HepG2 (cell line): ENCODE measurements around the gene PLD6. TPM values are rescaled to one million over a fixed set of nuclear protein-coding genes. Genes with fewer than 3 reads are reported as not detected.

Source experiments
- ATAC-seq: fragments of 200-7000 bp; cut with Tn5 transposase; 3 replicates; pipeline ENCODE4 v1.9.1; 2020; ENCODE audit warnings: mild to moderate bottlenecking, moderate library complexity
- BruUV-seq: library from RNA; stranded (reverse); fragments of 400-500 nt; replicated peaks from 2 replicates; lab custom pipeline; 2021; lab: Mats Ljungman, UMichigan
- CTCF ChIA-PET: fragments of 300-600 bp; formaldehyde crosslinking; extraction: SDS; loops from one replicate; lab custom pipeline; 2021; ENCODE audit warnings: low total read pairs, inconsistent platforms, low intra/inter-chr PET ratio; lab: Yijun Ruan, JAX
- POLR2A ChIA-PET: fragments of 350-600 bp; sonication (Branson Sonifier 250); formaldehyde crosslinking; loops from one replicate; lab custom pipeline; 2020; ENCODE audit warnings: antibody characterized with exemption, inconsistent platforms; lab: Yijun Ruan, JAX
- DNase-seq: peaks from one replicate; pipeline ENCODE4 v3.0.0-alpha.2; 2015; ENCODE audit warnings: low spot score
- FAIRE-seq: peaks from 3 replicates; lab custom pipeline; 2011; peaks lifted over from hg19 to GRCh38; lab: Jason Lieb, UNC
- H2AFZ ChIP-seq: one replicate; pipeline ENCODE4 v1.6.1; 2011; ENCODE audit warnings: low read length, inconsistent platforms
- H3K27ac ChIP-seq: fragments of 300-600 bp; 3 replicates; pipeline ENCODE4 v1.8.0; 2011; ENCODE audit warnings: mixed run types, mild to moderate bottlenecking, mixed read lengths, low read length, inconsistent platforms; ENCODE audit not compliant: insufficient read depth; ENCODE audit errors: extremely low read length
- H3K27me3 ChIP-seq, 2 experiments: fragments of 200-600 bp in 1 of 2; 2 replicates in 1 of 2; 3 replicates in 1 of 2; pipeline versions ENCODE4 v1.6.0 to v1.8.0; 2011; ENCODE audit warnings: low read length in 2 of 2, mild to moderate bottlenecking in 2 of 2, moderate library complexity in 2 of 2, inconsistent platforms in 1 of 2; ENCODE audit not compliant: insufficient read depth in 2 of 2, control insufficient read depth in 1 of 2
- H3K36me3 ChIP-seq, 2 experiments: fragments of 200-600 bp in 1 of 2; replicated peaks in 1 of 2; 2 replicates in 1 of 2; 3 replicates in 1 of 2; pipeline versions ENCODE4 v1.5.1 to v1.8.0; 2011; ENCODE audit warnings: low read length in 2 of 2, inconsistent platforms in 1 of 2; ENCODE audit not compliant: insufficient read depth in 2 of 2, control insufficient read depth in 1 of 2
- H3K4me1 ChIP-seq: 2 replicates; pipeline ENCODE4 v1.5.1; 2012; ENCODE audit warnings: low read length, inconsistent platforms; ENCODE audit not compliant: insufficient read depth
- H3K4me2 ChIP-seq: 2 replicates; pipeline ENCODE4 v1.6.0; 2011; ENCODE audit warnings: low read depth, low read length, inconsistent platforms
- H3K4me3 ChIP-seq, 3 experiments: fragments of 200-600 bp in 1 of 3; sonication (generic), shearing (Covaris generic) in 1 of 3; replicated peaks in 1 of 3; 2 replicates each; pipeline ENCODE4 v1.5.1; 2011 to 2016; ENCODE audit warnings: low read length in 3 of 3, inconsistent platforms in 2 of 3, low read depth in 2 of 3, mild to moderate bottlenecking in 2 of 3, control low read depth in 1 of 3, mixed read lengths in 1 of 3; ENCODE audit not compliant: insufficient read depth in 1 of 3
- H3K79me2 ChIP-seq: one replicate; pipeline ENCODE4 v1.6.1; 2011; ENCODE audit warnings: low read length, inconsistent platforms; ENCODE audit not compliant: insufficient read depth
- H3K9ac ChIP-seq: 2 replicates; pipeline ENCODE4 v1.6.0; 2011; ENCODE audit warnings: mild to moderate bottlenecking, low read depth, low read length, inconsistent platforms; ENCODE audit not compliant: insufficient read depth
- H3K9me3 ChIP-seq: 2 replicates; pipeline ENCODE4 v1.5.1; 2012; ENCODE audit warnings: mild to moderate bottlenecking, low read length
- H4K20me1 ChIP-seq: 2 replicates; pipeline ENCODE4 v1.6.0; 2011; ENCODE audit warnings: inconsistent platforms, mild to moderate bottlenecking, low read length, moderate library complexity; ENCODE audit not compliant: insufficient read depth
- CBX5 ChIP-seq: sonication (generic); formaldehyde crosslinking; IDR thresholded peaks from 2 replicates; pipeline ENCODE4 v1.4.0; 2020; ENCODE audit warnings: missing genetic modification reagents, borderline replicate concordance
- PCBP2 ChIP-seq: fragments of 200-400 bp; formaldehyde crosslinking; optimal IDR thresholded peaks from 2 replicates; pipeline ENCODE3; 2018; ENCODE audit warnings: low read length, low read depth; ENCODE audit not compliant: poor library complexity, severe bottlenecking
- RBFOX2 ChIP-seq: fragments of 200-400 bp; formaldehyde crosslinking; IDR thresholded peaks from 2 replicates; pipeline ENCODE4 v1.6.1; 2017; ENCODE audit warnings: low read depth, mild to moderate bottlenecking, low read length
- TCF7 ChIP-seq: sonication (generic); IDR thresholded peaks from 2 replicates; pipeline ENCODE4 v1.6.1; 2016; ENCODE audit warnings: antibody characterized with exemption, low read depth
- TSC22D2 ChIP-seq: sonication (generic); formaldehyde crosslinking; IDR thresholded peaks from 2 replicates; pipeline ENCODE4 v1.5.1; 2020; ENCODE audit warnings: missing genetic modification reagents, mild to moderate bottlenecking, borderline replicate concordance
- ZNF282 ChIP-seq: fragments of 450-650 bp; IDR thresholded peaks from 2 replicates; pipeline ENCODE4 v1.6.1; 2018; ENCODE audit not compliant: partially characterized antibody
- ZNF703 ChIP-seq: sonication (generic); formaldehyde crosslinking; IDR thresholded peaks from 2 replicates; pipeline ENCODE4 v1.5.1; 2020; ENCODE audit warnings: missing genetic modification reagents, mild to moderate bottlenecking, moderate library complexity, borderline replicate concordance
- ZNF766 ChIP-seq: sonication (generic); formaldehyde crosslinking; IDR thresholded peaks from 2 replicates; pipeline ENCODE4 v1.5.0; 2020; ENCODE audit warnings: missing genetic modification reagents, borderline replicate concordance
- WGBS: methylation state at CpG from one replicate; pipeline ENCODE4 v1.1.6; 2017; ENCODE audit warnings: low lambda C conversion rate; 5-methylcytosine and 5-hydroxymethylcytosine counted together
- in situ Hi-C: cut with HindIII; loops from 2 replicates; pipeline ENCODE4 v1.10.0; 2017; ENCODE audit warnings: low pct_unique_long_range_greater_than_20kb; ENCODE audit not compliant: extremely low pct_ligation_motif_present
- intact Hi-C: fragments of 100-400 bp; cut with micrococcal nuclease; formaldehyde crosslinking; loops from one replicate; pipeline ENCODE4 v1.10.0; 2022; ENCODE audit not compliant: unreplicated experiment
- polyA plus RNA-seq, 8 experiments: library from polyadenylated mRNA; depleted of rRNA in 3 of 8; stranded (reverse) in 7 of 8; unstranded in 1 of 8; fragments of >200 nt; fragmentation: Illumina TruSeq in 4 of 8; extraction: Trizol in 4 of 8; gene quantifications; 2 replicates each; pipeline versions ENCODE4 v1.2.1 to v1.2.3, GENCODE V29; 2011 to 2016; ENCODE audit warnings: low read depth in 4 of 8, missing spikeins in 1 of 8, mixed read lengths in 1 of 8; ENCODE audit not compliant: insufficient read depth in 1 of 8
- total RNA-seq, 5 experiments: library from RNA; depleted of rRNA; stranded (reverse); fragments of >200 nt; fragmentation: Illumina TruSeq; extraction: Trizol; gene quantifications; 2 replicates each; pipeline ENCODE4 v1.2.3, GENCODE V29; 2016; ENCODE audit warnings: low read depth in 1 of 5
- TF ChIP-seq, protein P1 (sequence below): sonication (generic); formaldehyde crosslinking; IDR thresholded peaks from 2 replicates; pipeline ENCODE4 v1.4.0; 2020; ENCODE audit warnings: mild to moderate bottlenecking, missing genetic modification reagents
- TF ChIP-seq, protein P2 (sequence below): sonication (generic); formaldehyde crosslinking; IDR thresholded peaks from 2 replicates; pipeline ENCODE4 v1.4.0; 2020; ENCODE audit warnings: low read depth, mild to moderate bottlenecking, missing genetic modification reagents
- TF ChIP-seq, protein P3 (sequence below): sonication (generic); formaldehyde crosslinking; IDR thresholded peaks from 2 replicates; pipeline ENCODE4 v1.4.0; 2020; ENCODE audit warnings: missing genetic modification reagents

PLD6 gene
- total and polyA plus RNA-seq, 2 of the 13 experiments (the other 11 are each of a cell fraction or from before 2014, with no cell fraction given) = 5.2 to 11.4 TPM

DNA sequence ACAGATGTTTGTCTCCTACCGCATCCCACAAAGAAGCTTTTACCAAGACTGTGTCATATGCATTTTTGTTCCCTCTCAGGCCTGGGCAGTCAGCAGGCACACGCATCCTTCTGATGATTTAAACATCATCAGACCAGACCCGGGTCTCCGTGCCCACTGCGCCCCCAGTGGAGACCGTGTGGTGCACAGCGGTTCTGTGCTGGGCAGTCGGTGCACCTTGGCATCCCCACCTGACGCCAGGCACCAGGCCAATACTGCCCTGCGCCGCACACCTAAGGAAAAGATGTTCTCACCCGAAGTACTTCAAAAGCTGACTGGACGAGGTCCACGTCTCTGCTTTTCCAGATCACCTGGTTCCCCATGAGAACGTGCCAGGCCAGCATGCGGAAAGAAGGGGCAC is 10.6 kb upstream of the PLD6 start (continued):
- TF ChIP-seq PCBP2 (no peak), ZNF703 (no peak), TCF7 (no peak), TSC22D2 (CRISPR knock-in tag) (no peak), ZNF282 (no peak)
- TF ChIP-seq, protein P1, sequence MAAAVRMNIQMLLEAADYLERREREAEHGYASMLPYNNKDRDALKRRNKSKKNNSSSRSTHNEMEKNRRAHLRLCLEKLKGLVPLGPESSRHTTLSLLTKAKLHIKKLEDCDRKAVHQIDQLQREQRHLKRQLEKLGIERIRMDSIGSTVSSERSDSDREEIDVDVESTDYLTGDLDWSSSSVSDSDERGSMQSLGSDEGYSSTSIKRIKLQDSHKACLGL (CRISPR knock-in tag) = no peak
- TF ChIP-seq, protein P2, sequence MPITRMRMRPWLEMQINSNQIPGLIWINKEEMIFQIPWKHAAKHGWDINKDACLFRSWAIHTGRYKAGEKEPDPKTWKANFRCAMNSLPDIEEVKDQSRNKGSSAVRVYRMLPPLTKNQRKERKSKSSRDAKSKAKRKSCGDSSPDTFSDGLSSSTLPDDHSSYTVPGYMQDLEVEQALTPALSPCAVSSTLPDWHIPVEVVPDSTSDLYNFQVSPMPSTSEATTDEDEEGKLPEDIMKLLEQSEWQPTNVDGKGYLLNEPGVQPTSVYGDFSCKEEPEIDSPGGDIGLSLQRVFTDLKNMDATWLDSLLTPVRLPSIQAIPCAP (CRISPR knock-in tag) = no peak
- TF ChIP-seq, all 625 proteins: peak for 0

DNA sequence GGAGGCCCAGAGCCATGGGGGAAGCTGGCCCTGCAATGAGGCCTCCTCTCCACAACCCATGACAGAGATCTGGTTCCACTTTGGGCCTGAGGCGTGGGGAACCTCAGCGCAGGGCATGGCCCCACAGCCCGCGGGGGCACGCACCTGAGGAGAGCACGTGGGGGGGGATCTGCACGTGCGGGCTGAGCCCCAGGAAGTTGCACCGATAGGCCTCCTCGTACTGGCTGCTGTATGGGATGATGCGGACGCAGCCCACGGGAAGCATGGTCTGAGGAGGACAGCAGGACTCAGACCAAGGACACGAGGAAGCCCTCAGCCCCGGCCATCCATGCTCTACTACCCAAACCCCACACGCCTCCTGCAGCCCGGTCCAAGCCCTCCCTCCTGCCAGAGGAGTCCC is 10.1 kb upstream of the PLD6 start:
- no peak overlapping the region for H3K4me3 ChIP-seq
- POLR2A ChIA-PET = no interaction called here
- no peak overlapping the region for H3K4me2 ChIP-seq
- no peak for FAIRE-seq
- no peak overlapping the region for H2AFZ ChIP-seq
- H3K27me3 ChIP-seq = no peaks in the 10 kb centered on the region; a peak in 1 of 5 replicates
- CTCF ChIA-PET = no interaction called here
- DNase-seq = no peak
- H3K9me3 ChIP-seq = no peaks in the 10 kb centered on the region
- ATAC-seq = no peak
- no peak overlapping the region for H3K27ac ChIP-seq
- H3K36me3 ChIP-seq = peaks cover 38 to 80% of the 10 kb centered on the region in 2 experiments
- BruUV-seq = no TSS peak
- H3K9ac ChIP-seq = no peak overlapping the region
- WGBS = no CpG with 5 or more reads among the region's 17 CpGs
- H3K4me1 ChIP-seq = no peaks in the 10 kb centered on the region
- TF ChIP-seq ZNF766 (CRISPR knock-in tag) = no peak
- peak; percentile 43; the same call in 1 of the 2 replicates for TF ChIP-seq RBFOX2
- no peak for TF ChIP-seq CBX5 (CRISPR knock-in tag)
- TF ChIP-seq, protein P3, sequence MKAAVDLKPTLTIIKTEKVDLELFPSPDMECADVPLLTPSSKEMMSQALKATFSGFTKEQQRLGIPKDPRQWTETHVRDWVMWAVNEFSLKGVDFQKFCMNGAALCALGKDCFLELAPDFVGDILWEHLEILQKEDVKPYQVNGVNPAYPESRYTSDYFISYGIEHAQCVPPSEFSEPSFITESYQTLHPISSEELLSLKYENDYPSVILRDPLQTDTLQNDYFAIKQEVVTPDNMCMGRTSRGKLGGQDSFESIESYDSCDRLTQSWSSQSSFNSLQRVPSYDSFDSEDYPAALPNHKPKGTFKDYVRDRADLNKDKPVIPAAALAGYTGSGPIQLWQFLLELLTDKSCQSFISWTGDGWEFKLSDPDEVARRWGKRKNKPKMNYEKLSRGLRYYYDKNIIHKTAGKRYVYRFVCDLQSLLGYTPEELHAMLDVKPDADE (CRISPR knock-in tag) = no peak
- no peaks in the 10 kb centered on the region for H4K20me1 ChIP-seq
- no peaks in the 10 kb centered on the region for H3K79me2 ChIP-seq
- in situ Hi-C loops = no loop called here
- intact Hi-C loops = no loop called here
